Astrocyte (in vitro differentiated cells and primary cell): ENCODE results near the gene BCL7B.

ENCODE experiments used
- CTCF ChIP-seq: IDR thresholded peaks from 2 replicates; pipeline ENCODE4 v1.5.1; 2011; ENCODE audit warnings: low read depth, mild to moderate bottlenecking, inconsistent platforms, low read length, moderate library complexity; ENCODE audit not compliant: insufficient read depth
- EZH2 ChIP-seq: IDR thresholded peaks from 2 replicates; pipeline ENCODE4 v1.6.1; 2012; ENCODE audit warnings: mild to moderate bottlenecking, low read length, inconsistent platforms; ENCODE audit not compliant: insufficient read depth

DNA sequence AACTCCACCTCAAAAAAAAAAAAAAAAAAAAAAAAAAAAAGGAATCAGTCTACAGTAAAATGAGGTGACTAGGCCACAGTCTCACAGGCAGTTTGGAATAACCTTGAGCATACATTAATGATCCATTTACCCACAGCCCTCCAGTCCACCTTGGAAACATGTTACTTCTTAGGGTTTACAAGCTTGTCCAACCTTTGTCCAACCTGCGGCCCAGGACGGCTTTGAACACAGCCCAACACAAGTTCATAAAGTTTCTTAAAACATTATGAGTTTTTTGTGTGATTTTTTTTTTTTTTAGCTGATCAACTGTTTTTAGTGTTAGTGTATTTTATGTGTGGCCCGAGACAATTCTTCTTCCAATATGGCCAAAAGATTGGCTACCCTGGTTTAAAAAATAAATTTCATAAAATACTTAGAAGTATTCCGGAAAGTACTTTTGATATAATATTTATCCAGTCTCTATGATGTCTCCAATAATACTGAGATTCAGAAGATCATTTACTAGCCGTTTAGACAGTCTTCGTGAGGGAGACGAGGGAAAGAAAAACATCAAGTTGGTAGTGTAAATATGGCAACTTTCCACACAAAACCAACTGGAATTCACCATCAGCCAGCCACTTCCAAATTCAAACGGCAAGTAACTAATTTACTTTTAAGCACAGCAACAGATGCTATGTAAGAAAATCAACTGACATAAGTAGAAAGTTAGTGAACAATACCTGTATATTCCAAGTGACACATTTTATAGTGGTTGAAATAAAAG lies 45.3 kb downstream of the BCL7B start:
- no peak for TF ChIP-seq CTCF
- TF ChIP-seq EZH2: no peak
